Measurements from ENCODE around the gene DPP3. TPM values are rescaled to one million over a fixed set of nuclear protein-coding genes. Genes with fewer than 3 reads are reported as not detected.

Gene DPP3
- total and polyA plus RNA-seq, 12 donors, result 6.2 to 28.9 (median 14.7) TPM

GRCh38 chr11:66505276-66505816 is 25.1 kb downstream of the DPP3 start:
- intact Hi-C loops (cut with DNase I), result no loop called here
- ATAC-seq (no peak), DNase-seq (no peak)
- Histone ChIP-seq H3K27me3 (no peaks in the 10 kb centered on the region), H3K4me3 (no peak overlapping the region), H3K9me3 (no peaks in the 10 kb centered on the region), H3K27ac (no peak overlapping the region), H3K36me3 (peaks cover 0 to 59% (median 0%) of the 10 kb centered on the region in 9 donors), H3K4me1 (peaks cover 0 to 8% (median 3%) of the 10 kb centered on the region in 9 donors)
- no peak for TF ChIP-seq CTCF (IDR thresholded peaks at IDR 0.05)
- 61 to 92% methylated on average over 1 of the region's 1 CpG for WGBS, 2 donors

- peaks cover 0 to 38% (median 0%) of the 10 kb centered on the region in 9 donors for H3K36me3 ChIP-seq
- H3K9me3 ChIP-seq, result no peaks in the 10 kb centered on the region
- H3K4me1 ChIP-seq, result peaks cover 0 to 23% (median 13%) of the 10 kb centered on the region in 9 donors
- intact Hi-C loops (cut with DNase I), result no loop called here
- DNase-seq (no peak), ATAC-seq (peak in 3 of 8 donors; percentile 25 to 42 (median 31))
- no peaks in the 10 kb centered on the region for H3K27me3 ChIP-seq
- WGBS, 2 donors, result 48 to 58% methylated on average over 7 of the region's 7 CpGs
- H3K27ac ChIP-seq, result peak overlapping the region in 1 of 10 donors; percentile 47
- TF ChIP-seq CTCF (IDR thresholded peaks at IDR 0.05), result no peak
- no peak overlapping the region for H3K4me3 ChIP-seq
Observed at GRCh38 chr11:66509131-66509561, 28.9 kb downstream of the DPP3 start.

GRCh38 chr11:66510271-66510989 is 30.2 kb downstream of the DPP3 start, which contains the start of gene BBS1:
TSS of gene BBS1 (plus strand) at chr11:66510635. CDS start at chr11:66510660, 25 bp downstream.
- DNase-seq, result peak; percentile 83 to 89
- 1% methylated on average over 29 to 31 of the region's 31 CpGs for WGBS, 2 donors
- peak within 1 kb of the TSS; percentile 63 to 100 (median 79) for H3K4me3 ChIP-seq
- H3K27ac ChIP-seq, result peak within 1 kb of the TSS in 9 of 10 donors; percentile 30 to 79 (median 64)
- peak in 3 of 9 donors; percentile 10 to 23 (median 11) for TF ChIP-seq CTCF (IDR thresholded peaks at IDR 0.05)
- intact Hi-C loops (cut with DNase I), result loop anchor here in 1 of 10 donors (1.0 kb wide), 1 partner anchor 36 kb away; the partner anchor contains the start of genes ACTN3 and ZDHHC24
- ATAC-seq, result peak; percentile 94 to 98 (median 96)
- H3K9me3 ChIP-seq, result no peaks in the 10 kb centered on the region
- peaks cover 0 to 38% (median 0%) of the 10 kb centered on the region in 9 donors for H3K36me3 ChIP-seq
- no peaks in the 10 kb centered on the region for H3K27me3 ChIP-seq
- H3K4me1 ChIP-seq, result peaks cover 0 to 23% (median 13%) of the 10 kb centered on the region in 9 donors

- intact Hi-C loops (cut with DNase I), result loop anchor here in 1 of 10 donors (1.0 kb wide), 1 partner anchor 35 kb away; the partner anchor contains the start of genes ACTN3 and ZDHHC24
- H3K9me3 ChIP-seq, result no peaks in the 10 kb centered on the region
- peaks cover 0 to 42% (median 0%) of the 10 kb centered on the region in 9 donors for H3K36me3 ChIP-seq
- ATAC-seq (no peak), DNase-seq (no peak)
- peak overlapping the region; percentile 63 to 100 (median 79) for H3K4me3 ChIP-seq
- H3K4me1 ChIP-seq, result peaks cover 0 to 23% (median 13%) of the 10 kb centered on the region in 9 donors
- peak overlapping the region in 8 of 10 donors; percentile 30 to 79 (median 61) for H3K27ac ChIP-seq
- H3K27me3 ChIP-seq, result no peaks in the 10 kb centered on the region
- no peak for TF ChIP-seq CTCF (IDR thresholded peaks at IDR 0.05)
- 3 to 9% methylated on average over 5 of the region's 5 CpGs for WGBS, 2 donors
Observed at GRCh38 chr11:66510990-66511339, 30.7 kb downstream of the DPP3 start.

Measured in heart right ventricle (tissue), 16 donors.